Breast epithelium (tissue), 4 donors: Measurements from ENCODE around the gene C1QTNF5. TPM values are rescaled to one million over a fixed set of nuclear protein-coding genes. Genes with fewer than 3 reads are reported as not detected.

Experiments
- DNase-seq, 2 donors: peaks; one replicate each; pipeline ENCODE4 v3.0.0-alpha.2; 2019; ENCODE audit warnings: low spot score in 2 of 2
- H3K27ac ChIP-seq, 2 donors: fragments of 200-600 bp; sonication (generic) in 1 of 2; one replicate each; pipeline ENCODE4 v1.5.1; 2016 to 2019; ENCODE audit warnings: mild to moderate bottlenecking in 1 of 2
- H3K27me3 ChIP-seq, 2 donors: fragments of 200-600 bp; sonication (generic) in 1 of 2; one replicate each; pipeline versions ENCODE4 v1.5.1 to v1.6.0; 2017 to 2019; ENCODE audit warnings: control low read depth in 1 of 2, mild to moderate bottlenecking in 1 of 2
- H3K36me3 ChIP-seq: fragments of 200-600 bp; one replicate; pipeline ENCODE4 v1.5.1; 2019
- H3K4me1 ChIP-seq, 2 donors: fragments of 200-600 bp; sonication (generic); one replicate each; pipeline ENCODE4 v1.5.1; 2016 to 2019; ENCODE audit warnings: control low read depth in 1 of 2
- H3K4me3 ChIP-seq, 3 donors: fragments of 200-600 bp; sonication (generic); 1 replicate in 2 of 3; 2 replicates in 1 of 3; pipeline ENCODE4 v1.5.1; 2016 to 2019; ENCODE audit warnings: mild to moderate bottlenecking in 3 of 3, moderate library complexity in 2 of 3
- H3K9me3 ChIP-seq, 2 donors: fragments of 200-600 bp; sonication (generic) in 1 of 2; one replicate each; pipeline ENCODE4 v1.5.1; 2016 to 2019; ENCODE audit warnings: control low read depth in 1 of 2
- POLR2A ChIP-seq: fragments of 450-650 bp; IDR thresholded peaks from one replicate; pipeline ENCODE4 v1.6.1; 2016; ENCODE audit warnings: antibody characterized with exemption, mild to moderate bottlenecking, moderate library complexity
- POLR2AphosphoS5 ChIP-seq, 3 donors: sonication (generic); formaldehyde crosslinking; IDR thresholded peaks; one replicate each; pipeline ENCODE4 v1.6.1; 2017; ENCODE audit warnings: antibody characterized with exemption in 3 of 3
- intact Hi-C: fragments of 100-400 bp; cut with DNase I; formaldehyde crosslinking; loops from one replicate; pipeline ENCODE4 v1.15.1; 2023; ENCODE audit warnings: low total_unique reads
- total RNA-seq, 3 donors: library from RNA; depleted of rRNA; stranded (reverse); fragments of >200 nt; gene quantifications; one replicate each; pipeline ENCODE4 v1.1.0, GENCODE V29; 2016
- TF ChIP-seq, protein P1 (sequence below), 3 donors: fragments of 450-650 bp; IDR thresholded peaks; one replicate each; pipeline ENCODE4 v1.5.1; 2016 to 2017; ENCODE audit warnings: antibody characterized with exemption in 3 of 3, mild to moderate bottlenecking in 3 of 3, moderate library complexity in 3 of 3

The C1QTNF5 gene
- total RNA-seq, 3 donors from 2014 or later = 14.3 to 55.0 (median 38.0) TPM

DNA sequence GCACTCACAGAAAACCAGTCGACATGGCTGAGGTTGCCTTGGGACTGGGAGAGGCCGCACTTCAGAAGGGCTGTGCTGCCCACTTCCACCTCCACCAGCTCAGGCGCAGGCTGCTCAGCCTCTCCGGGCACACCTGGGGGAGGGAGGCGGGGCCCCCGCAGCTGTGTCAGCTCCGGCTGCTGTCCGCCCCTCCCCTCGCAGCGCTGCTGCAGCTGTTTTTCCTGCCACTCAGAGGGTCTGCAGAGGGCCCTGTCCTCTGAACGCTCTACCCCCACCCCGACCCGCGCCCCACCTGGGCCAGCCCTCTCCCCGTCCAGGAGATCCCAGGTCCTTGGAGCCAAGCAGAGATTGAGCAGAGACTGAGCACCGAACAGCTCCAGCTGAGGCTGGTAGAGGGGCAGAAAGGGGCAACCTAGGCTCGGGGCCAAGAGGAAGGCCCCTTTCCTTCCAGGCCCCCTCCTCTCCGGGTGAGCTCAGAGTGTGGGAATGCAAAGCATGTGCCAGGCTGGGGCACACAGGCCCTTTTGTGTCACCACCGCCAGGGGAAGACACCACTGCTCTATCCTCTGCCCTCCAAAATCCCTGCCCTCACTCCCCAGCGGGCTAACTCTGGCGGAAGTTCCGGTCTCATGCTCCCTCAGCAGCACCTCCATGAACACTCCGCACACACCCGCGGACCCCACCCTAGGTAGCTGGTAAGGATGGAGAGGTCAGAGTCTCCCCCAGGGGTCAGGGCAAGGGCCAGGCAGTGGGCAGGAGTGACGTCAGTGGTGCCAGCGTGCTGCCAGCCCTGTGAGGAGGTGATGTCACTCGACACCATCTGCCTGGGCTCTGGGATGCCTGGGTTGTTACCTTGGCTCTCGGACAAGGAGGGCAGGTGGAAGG lies 25.3 kb downstream of the C1QTNF5 start:
- Histone ChIP-seq H3K4me1 (peaks cover 5 to 12% of the 10 kb centered on the region in 2 donors), H3K4me3 (peak overlapping the region; percentile 50 to 81 (median 61)), H3K27ac (peak overlapping the region; percentile 90 to 96), H3K36me3 (no peaks in the 10 kb centered on the region), H3K9me3 (no peaks in the 10 kb centered on the region), H3K27me3 (no peaks in the 10 kb centered on the region)
- no peak for TF ChIP-seq POLR2A
- TF ChIP-seq, protein P1, sequence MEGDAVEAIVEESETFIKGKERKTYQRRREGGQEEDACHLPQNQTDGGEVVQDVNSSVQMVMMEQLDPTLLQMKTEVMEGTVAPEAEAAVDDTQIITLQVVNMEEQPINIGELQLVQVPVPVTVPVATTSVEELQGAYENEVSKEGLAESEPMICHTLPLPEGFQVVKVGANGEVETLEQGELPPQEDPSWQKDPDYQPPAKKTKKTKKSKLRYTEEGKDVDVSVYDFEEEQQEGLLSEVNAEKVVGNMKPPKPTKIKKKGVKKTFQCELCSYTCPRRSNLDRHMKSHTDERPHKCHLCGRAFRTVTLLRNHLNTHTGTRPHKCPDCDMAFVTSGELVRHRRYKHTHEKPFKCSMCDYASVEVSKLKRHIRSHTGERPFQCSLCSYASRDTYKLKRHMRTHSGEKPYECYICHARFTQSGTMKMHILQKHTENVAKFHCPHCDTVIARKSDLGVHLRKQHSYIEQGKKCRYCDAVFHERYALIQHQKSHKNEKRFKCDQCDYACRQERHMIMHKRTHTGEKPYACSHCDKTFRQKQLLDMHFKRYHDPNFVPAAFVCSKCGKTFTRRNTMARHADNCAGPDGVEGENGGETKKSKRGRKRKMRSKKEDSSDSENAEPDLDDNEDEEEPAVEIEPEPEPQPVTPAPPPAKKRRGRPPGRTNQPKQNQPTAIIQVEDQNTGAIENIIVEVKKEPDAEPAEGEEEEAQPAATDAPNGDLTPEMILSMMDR (IDR thresholded peaks at IDR 0.05) = peak; percentile 17 to 67 (median 22)
- TF ChIP-seq POLR2AphosphoS5 (IDR thresholded peaks at IDR 0.05) = peak in 2 of 3 donors; percentile 24 to 66
- intact Hi-C loops = no loop called here
- peak in 1 of 2 donors; percentile 82 for DNase-seq

DNA sequence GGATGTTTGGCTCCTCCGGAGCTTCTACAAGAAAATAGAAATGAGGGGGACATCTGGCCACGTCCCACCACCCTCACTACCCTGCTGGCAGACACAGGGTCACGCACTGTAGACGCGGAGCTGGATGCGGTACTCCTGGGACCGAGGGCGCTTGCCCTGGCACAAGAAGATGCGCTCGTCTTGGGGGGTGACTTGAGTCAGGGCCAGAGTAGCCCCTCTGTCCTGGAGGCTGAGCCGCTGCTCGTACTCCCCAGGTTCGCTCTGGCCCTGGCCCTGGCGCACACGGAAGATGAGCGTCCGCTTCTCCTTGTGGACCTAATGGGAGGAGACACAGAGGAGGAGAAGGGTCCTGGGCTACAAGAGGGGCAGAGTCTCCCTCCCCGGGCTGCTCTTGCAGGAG lies 26.0 kb downstream of the C1QTNF5 start:
- DNase-seq = no peak
- H3K36me3 ChIP-seq = no peaks in the 10 kb centered on the region
- H3K4me1 ChIP-seq = peaks cover 5 to 12% of the 10 kb centered on the region in 2 donors
- no peaks in the 10 kb centered on the region for H3K9me3 ChIP-seq
- peak overlapping the region; percentile 90 to 96 for H3K27ac ChIP-seq
- no peak for TF ChIP-seq POLR2A
- TF ChIP-seq, protein P1 (IDR thresholded peaks at IDR 0.05) = no peak
- TF ChIP-seq POLR2AphosphoS5 (IDR thresholded peaks at IDR 0.05) = no peak
- H3K27me3 ChIP-seq = no peaks in the 10 kb centered on the region
- intact Hi-C loops = no loop called here
- peak overlapping the region; percentile 50 to 81 (median 61) for H3K4me3 ChIP-seq

DNA sequence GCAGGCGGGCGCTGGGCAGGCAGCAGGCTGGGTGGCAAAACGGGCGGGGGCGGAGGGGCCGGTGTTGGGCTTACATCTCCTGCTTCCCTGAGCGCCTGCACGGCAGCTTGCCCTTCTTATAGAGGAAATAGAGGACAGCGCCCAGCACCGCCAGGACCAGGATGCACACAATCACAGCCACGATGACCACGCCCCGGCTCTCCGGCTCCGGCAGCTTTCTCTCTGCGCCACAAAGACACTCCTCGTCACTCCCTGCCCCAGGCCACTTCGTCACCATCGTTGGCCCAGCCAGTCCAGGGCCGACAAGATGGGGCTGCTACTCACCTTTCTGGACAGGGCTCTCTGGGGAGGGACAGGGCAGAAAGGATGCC lies 30.0 kb downstream of the C1QTNF5 start:
- Histone ChIP-seq H3K27ac (peak overlapping the region; percentile 68 to 74), H3K9me3 (no peaks in the 10 kb centered on the region), H3K4me1 (no peaks in the 10 kb centered on the region), H3K36me3 (no peaks in the 10 kb centered on the region), H3K4me3 (no peak overlapping the region), H3K27me3 (no peaks in the 10 kb centered on the region)
- peak in 1 of 2 donors; percentile 61 for DNase-seq
- TF ChIP-seq, protein P1 (IDR thresholded peaks at IDR 0.05) = no peak
- TF ChIP-seq POLR2AphosphoS5 (IDR thresholded peaks at IDR 0.05) (no peak), POLR2A (no peak)
- intact Hi-C loops = no loop called here

DNA sequence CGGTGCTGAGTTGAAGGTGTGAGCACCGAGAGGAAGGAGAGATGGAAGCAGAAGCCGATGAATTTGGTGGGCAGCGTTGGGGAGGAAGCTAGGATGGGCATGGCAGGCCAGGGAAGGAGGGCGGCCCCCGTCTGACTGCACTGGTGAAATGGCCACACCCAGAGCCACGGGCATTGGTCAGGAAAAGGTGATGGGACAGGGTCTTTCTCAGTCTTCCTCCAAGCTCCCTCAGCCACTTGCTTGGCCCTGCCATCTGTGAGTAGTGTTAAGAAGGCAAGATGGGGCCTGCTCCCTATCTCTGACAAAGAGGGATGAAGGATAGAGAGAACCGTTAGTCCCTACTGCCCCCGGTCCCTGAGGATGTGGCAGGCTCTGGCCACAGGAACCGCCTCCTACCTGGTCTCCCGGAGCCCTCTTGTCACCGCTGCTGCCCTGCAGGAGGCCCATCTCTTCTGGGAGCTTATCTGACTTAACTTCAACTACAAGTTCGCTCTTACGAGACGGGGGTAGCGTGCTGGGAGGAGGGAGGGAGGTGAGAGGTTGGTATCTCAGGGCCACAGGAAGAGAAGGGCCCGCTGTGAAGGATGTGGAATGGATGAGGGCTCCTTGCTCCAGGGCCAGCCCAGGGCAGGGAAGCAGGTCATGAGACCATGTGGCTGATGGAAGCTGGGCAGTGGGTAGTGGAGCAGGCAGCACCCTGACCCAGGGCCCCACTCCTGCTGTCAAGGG lies 30.6 kb downstream of the C1QTNF5 start:
- TF ChIP-seq POLR2A (no peak), POLR2AphosphoS5 (IDR thresholded peaks at IDR 0.05) (no peak)
- TF ChIP-seq, protein P1 (IDR thresholded peaks at IDR 0.05) = no peak
- Histone ChIP-seq H3K36me3 (no peaks in the 10 kb centered on the region), H3K9me3 (no peaks in the 10 kb centered on the region), H3K27me3 (no peaks in the 10 kb centered on the region), H3K27ac (peak overlapping the region; percentile 68 to 74), H3K4me1 (no peaks in the 10 kb centered on the region), H3K4me3 (no peak overlapping the region)
- intact Hi-C loops = no loop called here
- no peak for DNase-seq

DNA sequence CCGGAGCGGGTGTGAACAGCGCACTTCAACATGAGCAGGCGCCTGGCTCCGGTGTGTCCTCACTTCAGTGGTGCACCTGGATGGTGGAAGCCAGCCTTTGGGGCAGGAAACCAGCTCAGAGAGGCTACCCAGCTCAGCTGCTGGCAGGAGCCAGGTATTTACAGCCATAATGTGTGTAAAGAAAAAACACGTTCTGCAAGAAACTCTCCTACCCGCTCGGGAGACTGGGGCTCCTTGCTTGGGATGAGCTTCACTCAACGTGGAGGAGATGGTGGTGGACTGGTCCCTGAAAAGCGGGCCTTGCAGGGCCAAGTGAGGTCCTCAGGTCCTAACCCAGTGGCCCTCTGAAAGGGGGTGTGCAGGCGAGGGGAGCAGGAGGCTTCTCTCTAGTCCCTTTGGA lies 31.3 kb downstream of the C1QTNF5 start:
- Histone ChIP-seq H3K4me1 (no peaks in the 10 kb centered on the region), H3K9me3 (no peaks in the 10 kb centered on the region), H3K27ac (no peak overlapping the region), H3K27me3 (no peaks in the 10 kb centered on the region), H3K4me3 (no peak overlapping the region), H3K36me3 (no peaks in the 10 kb centered on the region)
- TF ChIP-seq, protein P1 (IDR thresholded peaks at IDR 0.05) = no peak
- TF ChIP-seq POLR2AphosphoS5 (IDR thresholded peaks at IDR 0.05) = no peak
- no peak for TF ChIP-seq POLR2A
- DNase-seq = no peak
- intact Hi-C loops = no loop called here
